ENCODE results near the gene IL1RAPL2. TPM values are rescaled to one million over a fixed set of nuclear protein-coding genes. Genes with fewer than 3 reads are reported as not detected.

IL1RAPL2 gene
- total and polyA plus RNA-seq, 2 donors (not counting 3 experiments of a cell fraction or from before 2014, with no cell fraction given), result not detected

- no peak for FAIRE-seq
- POLR2A ChIA-PET, result no interaction called here
Observed at GRCh38 chrX:104647084-104647483, 81.1 kb downstream of the IL1RAPL2 start.

More at GRCh38 chrX:104647084-104647483, 81.1 kb downstream of the IL1RAPL2 start:
- no peak for TF ChIP-seq CTCF (IDR thresholded peaks at IDR 0.05; ENCODE audit: extremely low read depth in 1 of 2, insufficient read depth in 1 of 2, low read depth in 1 of 2, low read length in 2 of 2)
- no peak for TF ChIP-seq JUN (IDR thresholded peaks at IDR 0.05; ENCODE audit: borderline replicate concordance, insufficient read depth, insufficient read length, low read depth)
- no peak for TF ChIP-seq GATA2 (IDR thresholded peaks at IDR 0.05; ENCODE audit: insufficient read depth, insufficient read length, low read depth, low read length)
- TF ChIP-seq EZH2 (IDR thresholded peaks at IDR 0.05; ENCODE audit: borderline replicate concordance, low read depth, low read length, severe bottlenecking), result no peak
- no peak for TF ChIP-seq POLR2AphosphoS5 (IDR thresholded peaks at IDR 0.05; ENCODE audit: insufficient read depth, low read depth, low read length)
- TF ChIP-seq POLR2A (IDR thresholded peaks at IDR 0.05; ENCODE audit: low read depth, low read length), result no peak
- TF ChIP-seq FOS (IDR thresholded peaks at IDR 0.05; ENCODE audit: borderline replicate concordance, insufficient read depth, low read length), result no peak
- TF ChIP-seq MAX (IDR thresholded peaks at IDR 0.05; ENCODE audit: insufficient read depth, insufficient read length), result no peak
- TF ChIP-seq MYC (IDR thresholded peaks at IDR 0.05; ENCODE audit: low read depth, low read length), result no peak
- Histone ChIP-seq H4K20me1 (replicated peaks; ENCODE audit: control insufficient read depth, extremely low read depth, insufficient read depth, low read length) (no peaks in the 10 kb centered on the region), H3K4me3 (replicated peaks in 1 of 3; ENCODE audit: insufficient read depth in 1 of 3, low read depth in 1 of 3, low read length in 3 of 3) (no peak overlapping the region), H3K27ac (ENCODE audit: insufficient read depth, low read depth, low read length) (no peak overlapping the region), H3K36me3 (ENCODE audit: control insufficient read depth in 2 of 2, extremely low read depth in 1 of 2, insufficient read depth in 2 of 2, low read length in 2 of 2) (no peaks in the 10 kb centered on the region), H3K79me2 (ENCODE audit: control insufficient read depth, insufficient read depth, low read length) (no peaks in the 10 kb centered on the region), H3K9me1 (replicated peaks; ENCODE audit: control insufficient read depth, extremely low read depth, insufficient read depth, low read length) (no peaks in the 10 kb centered on the region), H3K9me3 (replicated peaks; ENCODE audit: control insufficient read depth, insufficient read depth, low read length) (no peaks in the 10 kb centered on the region), H3K4me1 (ENCODE audit: control insufficient read depth, extremely low read depth, insufficient read depth, low read length) (no peaks in the 10 kb centered on the region), H3K4me2 (ENCODE audit: insufficient read depth, low read length) (no peak overlapping the region), H2AFZ (ENCODE audit: low read depth, low read length) (no peak overlapping the region), H3K27me3 (ENCODE audit: control insufficient read depth in 2 of 2, insufficient read depth in 2 of 2, low read length in 2 of 2) (no peaks in the 10 kb centered on the region), H3K9ac (replicated peaks; ENCODE audit: extremely low read depth, insufficient read depth, low read length) (no peak overlapping the region)
- DNase-seq (ENCODE audit: low read depth, low spot score), result no peak
- no TSS peak for BruUV-seq (replicated peaks)
- CTCF ChIA-PET, result no interaction called here
- intact Hi-C loops (cut with micrococcal nuclease) (no loop called here), dilution Hi-C loops (cut with MboI; ENCODE audit: extremely low pct_ligation_motif_present, low sequenced_read_pairs) (no loop called here)
